HEK293 (cell line): ENCODE results near the gene USP3.

ENCODE experiments used
- AEBP2 ChIP-seq: fragments of 450-650 bp; formaldehyde crosslinking; IDR thresholded peaks from 2 replicates; pipeline ENCODE4 v1.5.1; 2016; ENCODE audit warnings: missing biosample characterization, missing genetic modification characterization, borderline replicate concordance
- ATF2 ChIP-seq: fragments of 450-650 bp; formaldehyde crosslinking; IDR thresholded peaks from 2 replicates; pipeline ENCODE4 v1.5.1; 2016; ENCODE audit warnings: missing biosample characterization, missing genetic modification characterization, low read depth
- GLI4 ChIP-seq: fragments of 450-650 bp; formaldehyde crosslinking; IDR thresholded peaks from 2 replicates; pipeline ENCODE4 v1.5.1; 2016; ENCODE audit warnings: missing biosample characterization, missing genetic modification characterization
- HIC1 ChIP-seq: fragments of 450-650 bp; formaldehyde crosslinking; IDR thresholded peaks from 2 replicates; pipeline ENCODE4 v1.5.1; 2016; ENCODE audit warnings: missing biosample characterization, missing genetic modification characterization
- KLF9 ChIP-seq: fragments of 450-650 bp; formaldehyde crosslinking; IDR thresholded peaks from 2 replicates; pipeline ENCODE4 v1.5.1; 2016; ENCODE audit warnings: missing biosample characterization, missing genetic modification characterization, low read depth
- PRDM2 ChIP-seq: fragments of 450-650 bp; formaldehyde crosslinking; IDR thresholded peaks from 2 replicates; pipeline ENCODE4 v1.5.1; 2016; ENCODE audit warnings: missing biosample characterization, missing genetic modification characterization, borderline replicate concordance
- PRDM4 ChIP-seq: fragments of 450-650 bp; formaldehyde crosslinking; IDR thresholded peaks from 2 replicates; pipeline ENCODE4 v1.5.1; 2017; ENCODE audit warnings: missing biosample characterization, missing genetic modification characterization
- ZBTB21 ChIP-seq: fragments of 450-650 bp; formaldehyde crosslinking; IDR thresholded peaks from 2 replicates; pipeline ENCODE4 v1.5.1; 2017; ENCODE audit warnings: missing biosample characterization, missing genetic modification characterization
- ZBTB26 ChIP-seq: fragments of 450-650 bp; formaldehyde crosslinking; optimal IDR thresholded peaks from 2 replicates; pipeline ENCODE3; 2016; ENCODE audit warnings: missing biosample characterization, mild to moderate bottlenecking, missing genetic modification characterization
- ZNF121 ChIP-seq: fragments of 450-650 bp; formaldehyde crosslinking; IDR thresholded peaks from 2 replicates; pipeline ENCODE4 v1.5.1; 2016; ENCODE audit warnings: missing biosample characterization, missing genetic modification characterization
- ZNF132 ChIP-seq: fragments of 450-650 bp; formaldehyde crosslinking; IDR thresholded peaks from 2 replicates; pipeline ENCODE4 v1.5.1; 2017; ENCODE audit warnings: missing biosample characterization, missing genetic modification characterization, borderline replicate concordance
- ZNF133 ChIP-seq: fragments of 450-650 bp; formaldehyde crosslinking; IDR thresholded peaks from 2 replicates; pipeline ENCODE4 v1.5.1; 2016; ENCODE audit warnings: missing biosample characterization, missing genetic modification characterization
- ZNF138 ChIP-seq: fragments of 450-650 bp; formaldehyde crosslinking; IDR thresholded peaks from 2 replicates; pipeline ENCODE4 v1.5.1; 2016; ENCODE audit warnings: missing biosample characterization, missing genetic modification characterization, borderline replicate concordance
- ZNF211 ChIP-seq: fragments of 450-650 bp; formaldehyde crosslinking; IDR thresholded peaks from 2 replicates; pipeline ENCODE4 v1.5.1; 2016; ENCODE audit warnings: low read depth, missing biosample characterization, missing genetic modification characterization
- ZNF223 ChIP-seq: fragments of 450-650 bp; formaldehyde crosslinking; IDR thresholded peaks from 2 replicates; pipeline ENCODE4 v1.5.1; 2016; ENCODE audit warnings: missing biosample characterization, missing genetic modification characterization
- ZNF266 ChIP-seq: fragments of 450-650 bp; formaldehyde crosslinking; IDR thresholded peaks from 2 replicates; pipeline ENCODE4 v1.5.1; 2016; ENCODE audit warnings: missing biosample characterization, missing genetic modification characterization, low read depth
- ZNF324 ChIP-seq: fragments of 450-650 bp; formaldehyde crosslinking; IDR thresholded peaks from 2 replicates; pipeline ENCODE4 v1.5.1; 2016; ENCODE audit warnings: missing biosample characterization, missing genetic modification characterization
- ZNF335 ChIP-seq: fragments of 450-650 bp; formaldehyde crosslinking; conservative IDR thresholded peaks from 2 replicates; pipeline ENCODE4 v1.5.1; 2016; ENCODE audit warnings: missing biosample characterization, missing genetic modification characterization
- ZNF555 ChIP-seq: fragments of 450-650 bp; formaldehyde crosslinking; conservative IDR thresholded peaks from 2 replicates; pipeline ENCODE4 v1.5.1; 2017; ENCODE audit warnings: missing biosample characterization, mild to moderate bottlenecking, missing genetic modification characterization, inconsistent platforms
- ZNF560 ChIP-seq: fragments of 450-650 bp; formaldehyde crosslinking; IDR thresholded peaks from 2 replicates; pipeline ENCODE4 v1.5.1; 2017; ENCODE audit warnings: missing biosample characterization, missing genetic modification characterization, borderline replicate concordance
- ZNF610 ChIP-seq: fragments of 450-650 bp; formaldehyde crosslinking; IDR thresholded peaks from 2 replicates; pipeline ENCODE4 v1.5.1; 2016; ENCODE audit warnings: missing biosample characterization, missing genetic modification characterization, borderline replicate concordance
- ZNF623 ChIP-seq: fragments of 450-650 bp; formaldehyde crosslinking; IDR thresholded peaks from 2 replicates; pipeline ENCODE4 v1.5.1; 2016; ENCODE audit warnings: missing biosample characterization, missing genetic modification characterization
- ZNF707 ChIP-seq: fragments of 450-650 bp; formaldehyde crosslinking; IDR thresholded peaks from 2 replicates; pipeline ENCODE4 v1.5.1; 2016; ENCODE audit warnings: missing biosample characterization, missing genetic modification characterization

Gene USP3

GRCh38 chr15:63492541-63493077, 11.8 kb upstream of the USP3 start (continued):
- TF ChIP-seq PRDM2 = no peak
- TF ChIP-seq ZNF707 (tag by site-specific recombination) = no peak
- TF ChIP-seq AEBP2 = no peak
- TF ChIP-seq PRDM4 (tag by site-specific recombination) = peak; percentile 57
- no peak for TF ChIP-seq ZNF138 (tag by site-specific recombination)
- TF ChIP-seq ZNF133 (tag by site-specific recombination) = no peak
- TF ChIP-seq ZBTB26 = no peak
- no peak for TF ChIP-seq KLF9 (tag by site-specific recombination)
- no peak for TF ChIP-seq ZNF266
- TF ChIP-seq ATF2 (tag by site-specific recombination) = 0 out of 2 replicates have a peak, but pooled peaks have one; percentile 16
- TF ChIP-seq ZNF555 (tag by site-specific recombination) = no peak
- no peak for TF ChIP-seq ZNF121 (tag by site-specific recombination)
- TF ChIP-seq ZNF610 (tag by site-specific recombination) = no peak
- no peak for TF ChIP-seq ZNF324 (tag by site-specific recombination)
- TF ChIP-seq HIC1 = no peak
- no peak for TF ChIP-seq ZNF623
- TF ChIP-seq ZNF211 (tag by site-specific recombination) = no peak
- no peak for TF ChIP-seq ZBTB21 (tag by site-specific recombination)
- TF ChIP-seq ZNF132 (tag by site-specific recombination) = no peak
- TF ChIP-seq ZNF335 (tag by site-specific recombination) = peak; percentile 60
- no peak for TF ChIP-seq ZNF223
- no peak for TF ChIP-seq GLI4 (tag by site-specific recombination)
- no peak for TF ChIP-seq ZNF560 (tag by site-specific recombination)
